ENCODE measurements around the gene SUPV3L1.

- TF ChIP-seq CTCF (IDR thresholded peaks at IDR 0.05), result no peak
- no peak for TF ChIP-seq POLR2A (IDR thresholded peaks at IDR 0.05)
Observed at GRCh38 chr10:69241575-69241974, 61.5 kb downstream of the SUPV3L1 start.
